Testis (tissue), 3 donors: ENCODE results near the gene KRT36. TPM values are rescaled to one million over a fixed set of nuclear protein-coding genes. Genes with fewer than 3 reads are reported as not detected.

ENCODE experiments used
- DNase-seq: peaks from one replicate; pipeline ENCODE4 v3.0.0-alpha.2; 2019
- H3K27ac ChIP-seq, 2 donors: fragments of 200-600 bp; sonication (generic); one replicate each; pipeline ENCODE4 v1.5.1; 2019
- H3K27me3 ChIP-seq: fragments of 200-600 bp; sonication (generic); one replicate; pipeline ENCODE4 v1.5.1; 2019
- H3K36me3 ChIP-seq: fragments of 200-600 bp; sonication (generic); one replicate; pipeline ENCODE4 v1.5.1; 2017; ENCODE audit warnings: low read depth; ENCODE audit errors: missing control alignments
- H3K4me1 ChIP-seq: fragments of 200-600 bp; sonication (generic); one replicate; pipeline ENCODE4 v1.5.1; 2019
- H3K4me3 ChIP-seq, 2 donors: fragments of 200-600 bp; sonication (generic); one replicate each; pipeline ENCODE4 v1.5.1; 2017 to 2019
- H3K9me3 ChIP-seq: fragments of 200-600 bp; sonication (generic); one replicate; pipeline ENCODE4 v1.5.1; 2017
- CTCF ChIP-seq, 3 experiments: fragments of 450-650 bp in 2 of 3; fragments of 200-600 bp in 1 of 3; sonication (generic) in 1 of 3; IDR thresholded peaks; one replicate each; pipeline ENCODE4 v1.5.1; 2016 to 2019; ENCODE audit warnings: antibody characterized with exemption in 3 of 3, mild to moderate bottlenecking in 2 of 3, moderate library complexity in 1 of 3
- POLR2A ChIP-seq: fragments of 450-650 bp; IDR thresholded peaks from one replicate; pipeline ENCODE4 v1.6.1; 2017; ENCODE audit warnings: antibody characterized with exemption, mild to moderate bottlenecking, moderate library complexity
- WGBS, 2 donors: methylation state at CpG; one replicate each; pipeline ENCODE4 v1.1.5; 2018; 5-methylcytosine and 5-hydroxymethylcytosine counted together
- intact Hi-C: fragments of 100-400 bp; cut with DNase I; formaldehyde crosslinking; loops from one replicate; pipeline ENCODE4 v1.15.1; 2023; ENCODE audit warnings: low total_unique reads
- polyA plus RNA-seq: library from polyadenylated mRNA; stranded (reverse); fragments of 350-450 nt; fragmentation: Illumina TruSeq; extraction: RNeasy Lipid Tissue Mini Kit (QIAGEN cat#74804); gene quantifications from one replicate; pipeline ENCODE4 v1.2.3, GENCODE V29; 2014; ENCODE audit warnings: low read depth, low replicate concordance; ENCODE audit not compliant: insufficient read depth
- total RNA-seq, 2 donors: library from RNA; depleted of rRNA; stranded (reverse); fragments of >200 nt; gene quantifications; one replicate each; pipeline ENCODE4 v1.2.3, GENCODE V29; 2016

KRT36 gene
- total and polyA plus RNA-seq, 3 donors from 2014 or later, result 0.24 to 0.43 (median 0.24) TPM

GRCh38 chr17:41456204-41456603 lies 33.5 kb downstream of the KRT36 start:
- no peaks in the 10 kb centered on the region for H3K27me3 ChIP-seq
- intact Hi-C loops, result no loop called here

GRCh38 chr17:41455236-41455635 lies 34.5 kb downstream of the KRT36 start:
- no peaks in the 10 kb centered on the region for H3K4me1 ChIP-seq
- H3K4me3 ChIP-seq, result no peak overlapping the region
- H3K36me3 ChIP-seq, result no peaks in the 10 kb centered on the region
- no peak for DNase-seq
- no peaks in the 10 kb centered on the region for H3K9me3 ChIP-seq
- WGBS, 2 donors, result 100% methylated on average over 1 of the region's 1 CpG
- TF ChIP-seq CTCF (IDR thresholded peaks at IDR 0.05) (no peak), POLR2A (no peak)
- intact Hi-C loops, result no loop called here
- H3K27ac ChIP-seq, result no peak overlapping the region
- no peaks in the 10 kb centered on the region for H3K27me3 ChIP-seq

More at GRCh38 chr17:41456204-41456603, 33.5 kb downstream of the KRT36 start:
- Histone ChIP-seq H3K4me1 (no peaks in the 10 kb centered on the region), H3K27ac (no peak overlapping the region), H3K36me3 (no peaks in the 10 kb centered on the region), H3K4me3 (no peak overlapping the region), H3K9me3 (no peaks in the 10 kb centered on the region)
- WGBS, 2 donors, result 79 to 90% methylated on average over 3 of the region's 3 CpGs
- TF ChIP-seq CTCF (IDR thresholded peaks at IDR 0.05), result no peak
- no peak for TF ChIP-seq POLR2A
- DNase-seq, result no peak

GRCh38 chr17:41453066-41453465 lies 36.6 kb downstream of the KRT36 start:
- intact Hi-C loops, result no loop called here
- 93 to 96% methylated on average over 3 of the region's 3 CpGs for WGBS, 2 donors
- Histone ChIP-seq H3K36me3 (no peaks in the 10 kb centered on the region), H3K4me1 (no peaks in the 10 kb centered on the region), H3K27ac (no peak overlapping the region), H3K27me3 (no peaks in the 10 kb centered on the region), H3K9me3 (no peaks in the 10 kb centered on the region), H3K4me3 (no peak overlapping the region)
- TF ChIP-seq POLR2A (no peak), CTCF (IDR thresholded peaks at IDR 0.05) (no peak)
- DNase-seq, result no peak

- no peak for DNase-seq
- no peaks in the 10 kb centered on the region for H3K27me3 ChIP-seq
- intact Hi-C loops, result no loop called here
- H3K36me3 ChIP-seq, result no peaks in the 10 kb centered on the region
- no peak overlapping the region for H3K4me3 ChIP-seq
- H3K27ac ChIP-seq, result no peak overlapping the region
- H3K4me1 ChIP-seq, result no peaks in the 10 kb centered on the region
- TF ChIP-seq CTCF (IDR thresholded peaks at IDR 0.05), result no peak
- TF ChIP-seq POLR2A, result no peak
- H3K9me3 ChIP-seq, result no peaks in the 10 kb centered on the region
- 63 to 74% methylated on average over 4 of the region's 4 CpGs for WGBS, 2 donors
These were observed 37.4 kb downstream of the KRT36 start for GRCh38 chr17:41452281-41452680.

GRCh38 chr17:41451154-41451728 lies 38.5 kb downstream of the KRT36 start:
- TF ChIP-seq POLR2A (no peak), CTCF (IDR thresholded peaks at IDR 0.05) (no peak)
- DNase-seq, result no peak

More at GRCh38 chr17:41451154-41451728, 38.5 kb downstream of the KRT36 start:
- H3K4me1 ChIP-seq, result no peaks in the 10 kb centered on the region
- H3K9me3 ChIP-seq, result no peaks in the 10 kb centered on the region
- no peak overlapping the region for H3K27ac ChIP-seq
- 74 to 77% methylated on average over 2 of the region's 2 CpGs for WGBS, 2 donors
- no peak overlapping the region for H3K4me3 ChIP-seq
- no peaks in the 10 kb centered on the region for H3K36me3 ChIP-seq
- no peaks in the 10 kb centered on the region for H3K27me3 ChIP-seq
- intact Hi-C loops, result no loop called here
